ENCODE measurements around the gene ACP5. TPM values are rescaled to one million over a fixed set of nuclear protein-coding genes. Genes with fewer than 3 reads are reported as not detected.

The ACP5 gene
- total RNA-seq, 2 donors from 2014 or later, result 2.1 to 3.8 TPM

- 95 to 96% methylated on average over 18 to 24 of the region's 24 CpGs for WGBS, 2 experiments (ENCODE audit: insufficient coverage in 1 of 2, insufficient read length in 1 of 2)
- Mint-ChIP-seq H3K4me3 (no peak overlapping the region), H3K9me3 (no peaks in the 10 kb centered on the region), H3K27me3 (ENCODE audit: insufficient read depth) (no peaks in the 10 kb centered on the region), H3K36me3 (ENCODE audit: low read depth) (peaks cover 20% of the 10 kb centered on the region), H3K4me1 (no peaks in the 10 kb centered on the region), H3K27ac (no peak overlapping the region)
- Histone ChIP-seq H3K9me3 (ENCODE audit: control insufficient read depth, low read length) (no peaks in the 10 kb centered on the region), H3K27me3 (ENCODE audit: control insufficient read depth, insufficient read depth, low read length, poor library complexity, severe bottlenecking) (no peaks in the 10 kb centered on the region), H3K4me3 (ENCODE audit: low read length) (no peak overlapping the region), H3K4me1 (ENCODE audit: control insufficient read depth, insufficient read depth, low read length) (no peaks in the 10 kb centered on the region), H3K36me3 (ENCODE audit: control insufficient read depth, insufficient read depth, low read length) (peaks cover 44% of the 10 kb centered on the region), H3K9ac (ENCODE audit: extremely low read depth, low read length, poor library complexity, severe bottlenecking) (no peak overlapping the region), H3K27ac (ENCODE audit: low read depth, low read length) (no peak overlapping the region)
- no peak for TF ChIP-seq CTCF (conservative IDR thresholded peaks at IDR 0.05)
- DNase-seq, result no peak
These were observed 28.0 kb downstream of the ACP5 start for GRCh38 chr19:11549386-11549953.

GRCh38 chr19:11547929-11548700 is 29.3 kb downstream of the ACP5 start:
- Mint-ChIP-seq H3K4me1 (no peaks in the 10 kb centered on the region), H3K36me3 (ENCODE audit: low read depth) (peaks cover 14% of the 10 kb centered on the region), H3K9me3 (no peaks in the 10 kb centered on the region), H3K27ac (no peak overlapping the region), H3K27me3 (ENCODE audit: insufficient read depth) (no peaks in the 10 kb centered on the region), H3K4me3 (no peak overlapping the region)
- no peak overlapping the region for H3K27ac ChIP-seq (ENCODE audit: low read depth, low read length)
- TF ChIP-seq CTCF (conservative IDR thresholded peaks at IDR 0.05), result no peak
- H3K4me1 ChIP-seq (ENCODE audit: control insufficient read depth, insufficient read depth, low read length), result no peaks in the 10 kb centered on the region
- WGBS, 2 experiments (ENCODE audit: insufficient coverage in 1 of 2, insufficient read length in 1 of 2), result 96% methylated on average over 11 to 14 of the region's 14 CpGs
- no peaks in the 10 kb centered on the region for H3K27me3 ChIP-seq (ENCODE audit: control insufficient read depth, insufficient read depth, low read length, poor library complexity, severe bottlenecking)
- no peak overlapping the region for H3K9ac ChIP-seq (ENCODE audit: extremely low read depth, low read length, poor library complexity, severe bottlenecking)
- no peak for DNase-seq
- H3K36me3 ChIP-seq (ENCODE audit: control insufficient read depth, insufficient read depth, low read length), result peaks cover 41% of the 10 kb centered on the region
- H3K9me3 ChIP-seq (ENCODE audit: control insufficient read depth, low read length), result no peaks in the 10 kb centered on the region
- H3K4me3 ChIP-seq (ENCODE audit: low read length), result no peak overlapping the region

- Mint-ChIP-seq H3K4me1 (peaks cover 13% of the 10 kb centered on the region), H3K27me3 (ENCODE audit: insufficient read depth) (no peaks in the 10 kb centered on the region), H3K27ac (no peak overlapping the region), H3K9me3 (no peaks in the 10 kb centered on the region), H3K4me3 (no peak overlapping the region), H3K36me3 (ENCODE audit: low read depth) (peaks cover 3% of the 10 kb centered on the region)
- Histone ChIP-seq H3K4me3 (ENCODE audit: low read length) (no peak overlapping the region), H3K27me3 (ENCODE audit: control insufficient read depth, insufficient read depth, low read length, poor library complexity, severe bottlenecking) (no peaks in the 10 kb centered on the region), H3K4me1 (ENCODE audit: control insufficient read depth, insufficient read depth, low read length) (peaks cover 4% of the 10 kb centered on the region), H3K27ac (ENCODE audit: low read depth, low read length) (no peak overlapping the region), H3K36me3 (ENCODE audit: control insufficient read depth, insufficient read depth, low read length) (peaks cover 22% of the 10 kb centered on the region), H3K9ac (ENCODE audit: extremely low read depth, low read length, poor library complexity, severe bottlenecking) (no peak overlapping the region), H3K9me3 (ENCODE audit: control insufficient read depth, low read length) (no peaks in the 10 kb centered on the region)
- no peak for DNase-seq
- 86 to 94% methylated on average over 3 of the region's 3 CpGs for WGBS, 2 experiments (ENCODE audit: insufficient coverage in 1 of 2, insufficient read length in 1 of 2)
- no peak for TF ChIP-seq CTCF (conservative IDR thresholded peaks at IDR 0.05)
These were observed 36.2 kb downstream of the ACP5 start for GRCh38 chr19:11541238-11541637.

Data from endodermal cell (in vitro differentiated cells).